ENCODE data around the gene PDXP.
"Not testable (repeated sequence)": the region's sequence is repeated elsewhere in the genome, so short reads cannot be mapped to it uniquely, and the experiment has no call there.

Gene PDXP, protein sequence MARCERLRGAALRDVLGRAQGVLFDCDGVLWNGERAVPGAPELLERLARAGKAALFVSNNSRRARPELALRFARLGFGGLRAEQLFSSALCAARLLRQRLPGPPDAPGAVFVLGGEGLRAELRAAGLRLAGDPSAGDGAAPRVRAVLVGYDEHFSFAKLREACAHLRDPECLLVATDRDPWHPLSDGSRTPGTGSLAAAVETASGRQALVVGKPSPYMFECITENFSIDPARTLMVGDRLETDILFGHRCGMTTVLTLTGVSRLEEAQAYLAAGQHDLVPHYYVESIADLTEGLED

DNA sequence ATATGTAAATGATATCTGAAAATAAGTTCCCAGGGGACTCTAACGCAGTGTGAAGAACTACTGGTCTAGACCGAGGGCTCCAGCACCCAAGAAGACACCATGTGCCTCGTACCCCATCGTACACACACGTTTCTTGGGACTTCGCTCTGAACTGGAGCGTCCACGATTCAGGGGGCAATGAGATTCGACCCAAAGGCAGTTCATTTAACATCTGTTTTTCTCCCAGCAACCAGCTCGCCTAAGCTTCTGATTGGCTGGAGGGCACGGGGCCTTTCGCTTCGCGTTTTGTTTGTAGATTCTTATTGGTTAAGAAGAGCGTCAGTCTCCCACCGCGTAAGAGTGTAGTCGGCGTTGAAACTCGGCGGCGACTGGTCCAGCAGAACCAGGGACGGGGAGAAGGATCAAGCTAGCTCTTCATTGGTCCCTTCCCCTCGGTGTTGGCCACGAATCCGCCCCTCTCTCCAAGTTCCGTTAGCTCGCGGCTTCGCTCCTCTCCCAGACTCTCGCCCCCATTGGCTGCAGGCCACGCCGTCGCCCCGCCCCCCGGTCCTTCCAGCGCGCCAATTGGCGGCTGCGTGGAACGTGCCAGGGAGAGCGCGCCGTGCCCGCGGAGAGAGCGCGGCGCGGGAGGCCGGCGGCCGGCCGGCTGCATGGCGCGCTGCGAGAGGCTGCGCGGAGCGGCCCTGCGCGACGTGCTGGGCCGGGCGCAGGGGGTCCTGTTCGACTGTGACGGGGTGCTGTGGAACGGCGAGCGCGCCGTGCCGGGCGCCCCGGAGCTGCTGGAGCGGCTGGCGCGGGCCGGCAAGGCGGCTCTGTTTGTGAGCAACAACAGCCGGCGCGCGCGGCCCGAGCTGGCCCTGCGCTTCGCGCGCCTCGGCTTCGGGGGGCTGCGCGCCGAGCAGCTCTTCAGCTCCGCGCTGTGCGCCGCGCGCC lies at the start of gene PDXP:
Gene PDXP (plus strand): TSS at position 591 of the 933 bp plus-strand sequence. CDS start 60 bp downstream, at position 651.
- peak; percentile 95 to 99 for DNase-seq

DNA sequence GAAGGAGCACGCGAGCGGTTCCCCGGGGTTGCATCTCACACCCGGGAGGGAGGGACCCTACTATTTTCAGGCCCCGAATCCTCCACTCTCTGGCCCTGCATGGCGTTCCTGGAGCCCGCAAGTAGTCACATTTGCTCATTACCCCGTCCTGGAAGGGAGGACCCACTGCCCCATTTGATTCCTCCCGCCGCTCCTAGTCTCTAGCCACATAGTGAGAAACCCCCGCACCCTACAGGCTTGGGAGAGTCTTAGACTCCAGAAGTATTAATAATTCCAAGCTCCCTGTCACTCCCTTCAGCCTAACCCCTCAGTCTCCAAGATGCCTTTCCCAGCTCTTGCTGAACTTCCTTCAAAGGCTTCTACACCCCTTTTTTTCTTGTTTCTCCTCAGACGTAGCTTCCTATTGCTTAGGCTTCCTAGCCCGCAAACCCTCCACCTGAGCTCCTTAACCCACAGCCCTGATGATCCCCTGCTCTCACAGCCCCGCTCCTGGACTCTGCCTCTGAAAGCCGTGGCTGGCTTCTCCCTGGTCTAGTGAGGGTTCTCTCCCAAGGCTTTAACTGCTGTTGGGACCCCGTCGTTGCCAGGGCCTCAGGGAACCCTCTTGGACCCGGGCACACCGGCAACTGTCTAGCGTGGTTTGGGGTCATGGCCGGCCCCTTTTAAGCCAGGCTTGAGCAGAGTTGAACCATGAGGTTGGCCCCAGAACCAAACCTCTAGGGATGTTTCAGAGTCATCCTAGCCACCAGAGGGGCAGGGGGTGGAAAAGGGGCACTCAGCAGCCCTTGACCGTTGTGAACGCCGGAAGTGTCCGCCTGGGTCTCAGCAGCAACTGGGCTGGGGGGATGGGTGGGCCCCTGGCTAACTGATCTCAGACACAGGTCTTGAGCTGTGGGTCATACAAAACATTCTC lies 49.0 kb upstream of the PDXP start:
- no peak for DNase-seq

DNA sequence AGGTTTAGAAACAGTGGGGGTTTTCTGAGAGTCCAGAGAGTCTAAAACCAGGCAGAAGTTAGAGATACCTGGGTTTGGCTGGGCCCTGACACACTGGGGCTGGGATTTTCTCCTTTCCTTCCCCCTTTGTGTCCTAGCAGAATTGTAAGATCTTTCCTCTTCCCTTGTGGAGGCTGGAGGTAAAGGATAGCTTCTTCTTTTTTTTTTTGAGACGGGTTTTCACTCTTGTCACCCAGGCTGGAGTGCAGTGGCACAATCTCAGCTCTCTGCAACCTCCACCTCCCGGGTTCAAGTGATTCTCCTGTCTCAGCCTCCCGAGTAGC lies 48.4 kb upstream of the PDXP start:
- DNase-seq = not testable (repeated sequence)

DNA sequence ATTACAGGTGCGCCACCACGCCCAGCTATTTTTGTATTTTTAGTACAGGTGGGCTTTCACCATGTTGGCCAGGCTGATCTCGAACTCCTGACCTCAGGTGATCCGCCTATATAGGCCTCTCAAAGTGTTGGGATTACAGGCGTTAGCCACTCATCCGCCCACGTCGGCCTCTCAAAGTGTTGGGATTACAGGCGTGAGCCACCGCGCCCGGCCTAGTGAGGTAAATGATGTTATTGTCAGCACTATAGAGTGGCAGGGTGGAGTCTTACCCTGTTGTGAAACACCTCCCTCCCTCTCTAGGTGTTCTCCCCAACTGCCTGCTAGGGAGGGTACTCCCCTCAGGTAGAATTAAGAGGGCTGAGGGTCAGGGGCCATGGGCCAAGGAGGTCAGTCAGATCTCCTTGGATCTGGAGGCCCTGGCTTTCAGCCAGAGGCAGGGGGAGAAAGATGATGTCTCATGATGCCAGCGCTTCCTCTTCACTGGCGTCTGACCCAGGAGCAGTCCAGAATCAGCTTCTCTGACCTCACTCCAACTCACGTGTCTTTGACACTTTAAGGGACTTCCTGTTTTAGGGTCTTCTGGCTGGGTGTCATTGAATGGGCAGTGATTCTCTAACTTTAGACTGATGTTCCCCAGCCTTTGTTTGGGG lies 47.9 kb upstream of the PDXP start:
- no peak for DNase-seq

DNA sequence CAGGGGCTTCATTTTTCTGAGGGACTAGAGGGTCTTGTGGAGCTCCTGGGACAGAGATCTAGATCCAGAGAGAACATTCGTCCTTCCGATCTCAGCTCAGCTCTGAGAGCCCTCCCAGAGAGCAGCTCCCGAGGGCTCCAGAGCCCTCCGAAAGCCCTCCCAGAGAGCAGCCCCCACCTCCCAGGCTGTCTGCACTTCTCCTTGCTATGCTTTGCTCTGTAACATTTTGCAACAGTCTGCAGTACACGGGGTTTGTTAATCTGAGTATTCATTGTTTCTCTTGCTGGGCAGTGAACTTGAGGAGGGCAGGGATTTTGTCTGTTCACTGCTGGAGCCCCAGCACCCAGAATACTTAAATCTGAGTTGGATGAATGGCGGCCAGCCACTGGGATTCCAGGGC lies 47.3 kb upstream of the PDXP start:
- no peak for DNase-seq

DNA sequence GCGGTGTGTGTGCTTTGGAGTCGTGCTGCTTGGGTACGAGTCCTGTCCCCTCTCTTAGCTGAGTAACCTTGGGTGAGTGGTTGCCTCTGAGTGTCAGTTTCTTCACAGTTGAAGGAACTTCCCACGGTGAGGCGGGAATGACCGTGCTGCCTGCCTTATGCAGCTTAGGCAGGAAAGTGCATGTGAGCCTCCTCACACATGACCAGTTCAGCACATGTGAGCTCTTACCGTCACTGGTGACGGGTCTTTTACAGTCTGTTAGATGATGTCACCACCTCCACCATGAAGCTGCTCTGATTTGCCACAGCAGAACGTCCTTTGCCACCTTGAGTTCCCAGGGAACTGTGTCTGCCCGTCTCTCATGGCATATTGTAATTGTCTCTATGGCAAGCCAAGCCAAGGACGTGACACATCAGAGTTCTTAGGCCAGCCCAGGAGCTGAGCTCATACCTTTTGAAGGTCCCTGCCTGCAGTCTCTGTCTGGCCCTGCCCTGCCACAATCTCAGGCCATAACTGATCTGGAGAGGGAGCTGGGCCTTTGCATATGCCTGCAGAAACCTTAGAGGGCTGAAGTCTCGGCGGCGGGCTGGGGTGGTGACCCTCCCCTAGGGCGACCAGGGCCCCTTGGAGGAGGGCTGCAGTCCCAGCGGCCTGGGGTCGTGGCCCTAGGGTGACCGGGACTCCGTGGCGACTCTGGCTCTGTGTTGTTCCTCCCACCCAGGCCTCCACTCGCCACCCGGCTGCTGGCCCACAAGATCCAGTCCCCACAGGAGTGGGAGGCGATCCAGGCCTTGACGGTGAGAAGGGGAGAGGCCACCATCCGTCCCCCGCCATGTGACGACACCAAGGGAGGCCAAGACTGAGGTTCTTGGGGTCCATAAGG lies 42.1 kb upstream of the PDXP start:
- DNase-seq = no peak

DNA sequence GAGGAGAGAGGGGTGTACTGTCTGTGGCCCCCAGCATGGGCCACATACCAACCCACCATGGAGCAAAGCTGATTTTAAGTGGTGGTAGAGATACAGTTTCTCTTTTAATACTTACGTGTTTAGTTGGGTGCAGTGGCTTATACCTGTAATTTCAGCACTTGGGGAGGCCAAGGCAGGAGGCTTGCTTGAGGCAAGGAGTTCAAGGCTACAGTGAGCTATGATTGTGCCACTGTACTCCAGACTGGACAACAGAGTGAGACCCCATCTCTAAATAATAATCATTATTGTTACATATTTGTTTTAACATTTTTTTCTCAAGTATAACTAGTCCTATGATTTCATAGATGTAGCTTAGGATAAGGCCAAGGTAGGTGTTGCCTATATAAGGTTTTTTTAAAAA lies 41.1 kb upstream of the PDXP start:
- DNase-seq = no peak

DNA sequence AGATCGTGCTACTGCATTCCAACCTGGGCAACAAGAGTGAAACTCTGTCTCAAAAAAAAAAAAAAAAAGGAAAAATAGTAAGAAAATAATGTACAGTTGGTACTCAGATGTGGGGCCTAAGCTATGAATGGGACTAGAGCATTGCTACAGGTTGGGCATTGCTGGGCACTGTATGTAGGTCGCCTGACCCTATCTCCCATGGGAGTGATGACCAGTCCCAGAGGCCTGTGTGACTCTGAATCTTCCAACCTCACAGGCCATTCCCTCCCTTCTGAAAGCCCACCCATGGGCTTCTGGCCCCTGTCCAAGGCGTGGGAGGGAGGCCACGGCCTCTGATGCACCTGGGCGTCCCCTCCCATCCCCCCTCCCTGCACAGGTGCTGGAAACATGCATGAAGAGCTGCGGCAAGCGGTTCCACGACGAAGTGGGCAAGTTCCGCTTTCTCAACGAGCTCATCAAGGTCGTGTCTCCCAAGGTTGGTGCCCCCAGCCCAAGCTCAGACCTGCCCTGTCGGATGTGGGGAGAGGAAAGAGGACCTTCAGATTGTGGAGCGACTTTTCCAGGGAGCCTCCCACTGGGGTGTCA lies 40.4 kb upstream of the PDXP start:
- DNase-seq = no peak

DNA sequence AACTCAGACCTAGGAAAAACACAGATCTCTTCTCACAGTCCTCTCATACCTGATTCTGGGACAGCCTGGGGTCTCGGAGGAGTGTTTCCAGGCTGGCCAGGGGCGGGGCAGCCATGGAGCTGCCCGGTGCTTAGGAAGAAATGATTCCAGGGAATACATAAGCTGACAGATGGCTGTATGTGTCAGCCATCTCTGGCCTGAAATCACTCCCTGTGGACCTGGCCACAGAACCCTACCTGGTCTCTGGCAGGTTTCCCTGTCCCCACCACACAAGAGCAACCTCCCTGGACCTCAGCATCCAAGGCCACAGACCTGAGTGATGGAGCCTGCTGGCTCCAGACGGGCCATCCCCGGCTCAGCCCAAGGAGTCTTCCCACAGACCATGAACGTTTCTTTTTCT lies 39.8 kb upstream of the PDXP start:
- DNase-seq = no peak

DNA sequence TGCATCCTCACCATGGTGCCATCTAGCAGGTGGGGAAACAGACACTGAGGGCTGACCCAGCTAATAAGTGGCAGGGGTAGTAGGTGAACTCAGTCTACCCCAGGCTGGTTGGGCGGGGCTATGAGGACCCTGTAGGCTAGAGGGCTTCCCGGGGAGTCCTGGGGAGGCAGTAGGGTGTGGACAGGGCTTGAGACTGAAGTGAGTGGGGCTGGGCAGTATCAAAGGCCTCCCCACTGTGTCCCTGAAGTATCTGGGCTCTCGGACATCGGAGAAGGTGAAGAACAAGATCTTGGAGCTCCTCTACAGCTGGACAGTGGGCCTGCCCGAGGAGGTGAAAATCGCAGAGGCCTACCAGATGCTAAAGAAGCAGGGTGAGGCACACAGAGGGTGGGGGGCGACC lies 38.5 kb upstream of the PDXP start:
- no peak for DNase-seq

DNA sequence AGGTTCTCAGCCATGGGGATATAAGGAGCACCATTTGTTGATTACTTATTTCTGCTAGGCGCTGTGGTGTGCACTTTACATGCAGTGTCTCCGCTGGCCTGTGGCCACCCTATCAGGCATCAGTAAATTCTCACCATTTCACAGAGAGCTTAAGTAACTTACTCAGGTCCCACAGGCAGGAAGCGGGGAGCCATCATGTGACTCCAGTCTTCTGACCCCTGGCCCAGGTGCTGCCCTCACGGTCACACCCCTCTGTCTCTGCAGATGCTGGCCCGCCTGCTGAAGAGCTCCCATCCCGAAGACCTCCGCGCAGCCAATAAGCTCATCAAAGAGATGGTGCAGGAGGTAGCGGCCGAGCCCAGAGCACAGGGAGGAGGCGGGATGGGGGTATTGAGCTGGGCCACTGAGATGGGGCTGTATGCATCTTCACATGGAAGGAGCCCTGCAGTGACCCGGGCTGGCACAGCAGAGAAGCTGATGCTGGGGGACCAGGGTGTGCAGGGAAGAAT lies 37.1 kb upstream of the PDXP start:
- DNase-seq = no peak

DNA sequence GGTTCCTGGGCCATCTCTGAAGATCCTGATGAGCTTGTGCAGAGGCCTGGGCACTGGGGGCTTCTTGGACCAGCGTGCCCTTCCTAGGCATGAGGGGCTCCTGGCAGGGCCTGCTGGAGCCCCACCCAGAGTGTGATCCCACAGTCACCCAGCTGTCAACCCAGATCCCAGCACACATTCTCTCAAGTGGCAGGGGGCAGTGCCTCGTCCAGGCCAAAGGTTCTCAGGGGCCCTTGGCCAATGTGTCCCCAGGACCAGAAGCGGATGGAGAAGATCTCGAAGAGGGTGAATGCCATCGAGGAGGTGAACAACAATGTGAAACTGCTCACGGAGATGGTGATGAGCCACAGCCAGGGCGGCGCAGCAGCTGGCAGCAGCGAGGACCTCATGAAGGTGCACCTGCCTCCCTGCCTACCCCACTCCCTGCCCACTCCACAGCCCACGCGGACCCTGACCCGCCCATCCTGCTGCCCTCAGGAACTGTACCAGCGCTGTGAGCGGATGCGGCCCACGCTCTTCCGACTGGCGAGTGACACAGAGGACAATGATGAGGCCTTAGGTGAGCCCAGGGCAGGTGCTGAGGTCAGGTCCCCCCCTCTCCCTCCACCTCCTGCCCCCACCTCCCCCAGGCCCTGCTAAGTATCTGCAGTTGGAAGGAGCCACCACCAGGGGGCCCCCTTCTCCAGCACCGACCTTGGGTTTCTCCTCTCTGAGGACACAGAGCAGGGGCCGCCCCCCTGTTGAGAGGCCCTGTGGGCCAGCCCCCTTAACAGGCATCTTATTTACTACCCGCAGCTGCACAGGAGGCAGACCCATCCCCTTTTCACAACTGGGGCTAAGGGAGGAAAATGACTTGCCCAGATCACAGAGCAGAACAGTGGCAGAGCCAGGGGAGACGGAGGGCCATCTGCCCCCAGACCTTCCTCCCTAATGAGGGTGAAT lies 35.2 kb upstream of the PDXP start:
- peak; percentile 23 to 36 for DNase-seq

DNA sequence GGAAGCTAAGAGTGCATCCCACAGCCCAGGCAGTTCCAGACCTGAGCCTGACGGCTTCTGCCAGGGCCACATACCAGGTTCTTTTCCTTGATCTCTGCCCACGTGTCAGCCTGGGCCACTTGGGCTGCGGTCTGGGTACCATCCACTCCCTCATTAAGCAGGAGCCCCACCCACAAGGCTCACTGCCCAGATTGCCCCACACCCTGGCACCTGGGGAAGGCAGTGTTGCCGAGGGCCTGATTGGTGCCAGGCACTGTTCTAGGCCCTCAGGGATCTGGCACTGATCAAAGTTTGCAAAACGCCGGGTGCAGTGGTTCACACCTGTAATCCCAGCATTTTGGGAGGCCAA lies 34.5 kb upstream of the PDXP start:
- DNase-seq = no peak

DNA sequence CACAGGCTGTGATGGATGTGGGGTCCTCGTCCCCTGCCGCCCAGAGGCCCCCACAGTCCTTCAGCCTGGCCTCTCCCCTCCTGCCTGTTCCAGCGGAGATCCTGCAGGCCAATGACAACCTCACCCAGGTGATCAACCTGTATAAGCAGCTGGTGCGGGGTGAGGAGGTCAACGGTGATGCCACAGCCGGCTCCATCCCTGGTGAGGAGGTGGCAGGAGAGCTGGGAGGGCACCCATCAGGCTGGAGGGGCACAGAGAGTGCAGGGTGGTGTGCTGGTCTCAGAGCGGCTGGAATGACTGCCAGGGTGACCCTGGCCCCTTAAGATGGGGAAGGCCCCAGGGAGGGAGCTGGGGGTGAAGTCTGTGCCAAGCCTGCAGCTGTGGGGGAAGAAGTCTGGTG lies 33.6 kb upstream of the PDXP start:
- DNase-seq = no peak

DNA sequence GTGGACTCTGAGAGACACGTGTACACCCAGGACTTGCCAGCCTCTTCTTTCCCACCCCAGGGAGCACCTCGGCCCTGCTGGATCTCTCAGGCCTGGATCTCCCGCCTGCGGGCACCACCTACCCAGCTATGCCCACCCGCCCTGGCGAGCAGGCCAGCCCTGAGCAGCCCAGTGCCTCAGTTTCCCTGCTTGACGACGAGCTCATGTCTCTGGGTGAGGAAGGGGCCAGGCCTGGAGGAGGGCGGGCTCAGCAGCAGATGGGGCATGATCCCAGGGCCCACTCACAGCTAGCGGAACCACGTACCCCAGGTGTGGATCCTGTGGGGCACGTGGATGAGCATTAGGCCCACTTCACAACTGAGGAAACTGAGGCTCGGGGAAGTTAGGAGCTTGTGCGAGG lies 32.8 kb upstream of the PDXP start:
- DNase-seq = no peak

DNA sequence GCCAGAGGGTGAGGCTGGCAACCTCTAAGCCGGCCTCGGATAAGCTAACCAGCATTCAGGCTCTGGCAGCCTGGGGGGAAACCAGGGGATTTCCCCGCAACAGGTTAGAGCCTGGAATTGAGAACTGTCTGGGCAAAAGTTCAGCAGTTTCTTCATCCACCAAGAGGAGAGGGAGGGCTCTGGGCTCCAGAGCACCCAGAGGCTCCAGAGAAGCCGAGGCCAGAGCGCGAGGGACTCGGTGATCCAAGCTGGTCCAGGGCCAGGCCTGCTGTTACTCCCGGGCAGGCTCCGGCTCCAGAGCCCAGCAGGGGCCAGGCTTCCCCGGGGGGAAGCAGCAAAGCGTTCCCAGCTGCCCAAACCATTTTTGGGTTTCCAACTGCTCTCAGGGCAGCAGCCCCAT lies 32.4 kb upstream of the PDXP start:
- DNase-seq = no peak

DNA sequence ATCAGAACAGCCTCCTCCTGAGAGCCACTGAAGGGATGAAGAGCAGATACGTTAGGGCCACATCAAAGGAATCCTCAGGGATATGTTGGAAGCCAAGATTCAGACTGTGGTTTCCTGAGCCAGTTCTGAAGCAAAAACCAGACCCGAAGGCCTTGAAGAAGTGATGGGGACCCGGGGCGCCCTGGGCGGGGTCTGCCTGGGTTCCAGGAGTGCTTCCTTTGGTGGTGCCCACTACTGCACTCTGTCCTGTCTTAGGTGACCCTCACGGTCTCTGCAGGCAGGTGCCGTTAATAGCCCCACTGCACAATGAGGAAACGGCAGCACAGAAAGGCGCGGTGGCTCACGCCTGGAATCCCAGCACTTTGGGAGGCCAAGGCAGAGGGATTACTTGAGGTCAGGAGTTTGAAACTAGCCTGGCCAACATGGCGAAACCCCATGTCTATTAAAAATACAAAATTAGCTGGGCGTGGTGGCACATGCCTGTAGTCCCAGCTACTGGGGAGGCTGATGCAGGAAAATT lies 31.9 kb upstream of the PDXP start:
- DNase-seq = no peak

DNA sequence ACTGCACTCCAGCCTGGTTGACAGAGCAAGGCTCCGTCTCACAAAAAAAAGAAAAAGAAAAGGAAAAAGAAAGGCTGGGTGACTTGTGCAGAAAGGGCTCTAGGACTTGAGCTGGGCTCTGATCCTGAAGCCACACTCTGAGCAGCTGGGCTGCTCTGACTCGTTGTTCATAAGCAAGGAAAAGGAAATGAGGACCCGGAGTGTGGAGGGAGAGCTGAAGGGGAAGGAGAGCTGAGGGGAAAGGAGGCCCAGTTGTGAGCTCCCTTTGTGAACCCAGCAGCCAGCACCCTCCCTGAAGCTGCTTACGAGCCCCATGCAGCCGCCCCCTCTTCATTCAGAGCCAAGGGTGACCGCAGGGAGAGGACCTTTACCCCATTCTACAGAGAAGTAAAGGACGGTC lies 31.4 kb upstream of the PDXP start:
- no peak for DNase-seq

DNA sequence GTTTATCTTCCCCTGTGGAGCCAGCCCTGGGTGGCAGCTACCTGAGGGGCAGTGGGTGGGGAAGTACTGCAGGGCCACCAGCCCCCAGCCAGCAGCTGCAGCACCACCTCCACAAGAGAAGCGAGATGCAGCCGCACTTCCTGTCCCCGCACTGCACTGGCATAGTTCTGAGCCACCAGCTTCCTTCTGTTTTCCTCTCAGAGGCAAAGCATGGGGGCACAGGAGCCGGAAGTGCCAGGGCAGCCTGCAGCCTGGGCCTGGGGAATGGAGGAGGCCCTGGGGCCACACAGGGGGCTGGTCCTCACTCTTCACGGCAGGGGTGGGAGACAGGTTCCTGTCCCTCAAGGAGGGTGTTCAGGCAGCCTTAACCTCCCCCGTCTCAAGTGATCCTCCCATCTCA lies 31.0 kb upstream of the PDXP start:
- no peak for DNase-seq

DNA sequence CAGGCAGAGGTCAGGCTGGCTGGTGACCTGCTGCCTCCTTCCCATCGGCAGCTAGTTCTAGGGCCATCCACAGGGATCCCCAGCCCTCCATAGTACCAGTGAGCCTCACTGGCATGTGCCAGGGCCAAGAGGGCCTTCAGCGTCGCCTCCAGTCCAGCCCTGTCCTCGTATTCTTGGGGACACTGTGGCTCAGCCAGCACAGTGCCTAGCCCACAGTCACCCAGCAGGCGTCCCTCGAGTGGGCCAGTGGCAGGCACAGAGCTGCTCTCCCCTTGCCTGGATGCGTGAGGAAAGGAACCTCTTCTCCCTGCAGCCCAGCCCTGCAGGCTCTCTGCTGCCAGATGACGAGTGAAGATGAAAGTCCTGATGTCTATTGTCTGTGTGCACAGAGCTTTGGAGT lies 29.7 kb upstream of the PDXP start:
- DNase-seq = no peak

All from NCI-H2081 (cell line).